ENCODE measurements around the gene TFF1. TPM values are rescaled to one million over a fixed set of nuclear protein-coding genes. Genes with fewer than 3 reads are reported as not detected.

TFF1 gene
- total RNA-seq, 2 experiments from 2014 or later, result not detected

DNA sequence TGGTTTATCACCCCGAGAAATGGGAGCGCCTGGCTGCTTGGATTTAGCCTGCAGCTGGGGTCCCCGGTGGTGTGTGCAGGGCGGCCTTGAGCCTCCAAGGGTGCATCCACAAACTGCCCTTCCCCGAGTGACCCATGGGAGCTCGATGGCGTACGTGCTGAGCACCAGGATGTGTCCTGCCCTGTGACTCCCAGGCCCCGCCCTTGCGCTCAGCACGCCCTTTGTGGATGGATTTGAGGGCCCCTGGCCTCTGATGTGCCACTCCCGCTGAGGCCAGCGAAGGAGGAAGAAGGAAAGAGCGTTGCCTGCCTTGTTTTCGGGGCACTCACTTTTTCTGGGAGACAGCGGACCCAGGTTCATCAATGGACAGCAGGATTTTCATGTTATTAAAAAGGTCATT, 49.4 kb downstream of the TFF1 start:
- H3K4me2 ChIP-seq (ENCODE audit: low read length), result no peak overlapping the region
- no peaks in the 10 kb centered on the region for H3K9me3 ChIP-seq (ENCODE audit: low read length)
- TF ChIP-seq EZH2phosphoT487 (IDR thresholded peaks at IDR 0.05; ENCODE audit: borderline replicate concordance, low read depth, low read length), result no peak
- TF ChIP-seq, protein P1, sequence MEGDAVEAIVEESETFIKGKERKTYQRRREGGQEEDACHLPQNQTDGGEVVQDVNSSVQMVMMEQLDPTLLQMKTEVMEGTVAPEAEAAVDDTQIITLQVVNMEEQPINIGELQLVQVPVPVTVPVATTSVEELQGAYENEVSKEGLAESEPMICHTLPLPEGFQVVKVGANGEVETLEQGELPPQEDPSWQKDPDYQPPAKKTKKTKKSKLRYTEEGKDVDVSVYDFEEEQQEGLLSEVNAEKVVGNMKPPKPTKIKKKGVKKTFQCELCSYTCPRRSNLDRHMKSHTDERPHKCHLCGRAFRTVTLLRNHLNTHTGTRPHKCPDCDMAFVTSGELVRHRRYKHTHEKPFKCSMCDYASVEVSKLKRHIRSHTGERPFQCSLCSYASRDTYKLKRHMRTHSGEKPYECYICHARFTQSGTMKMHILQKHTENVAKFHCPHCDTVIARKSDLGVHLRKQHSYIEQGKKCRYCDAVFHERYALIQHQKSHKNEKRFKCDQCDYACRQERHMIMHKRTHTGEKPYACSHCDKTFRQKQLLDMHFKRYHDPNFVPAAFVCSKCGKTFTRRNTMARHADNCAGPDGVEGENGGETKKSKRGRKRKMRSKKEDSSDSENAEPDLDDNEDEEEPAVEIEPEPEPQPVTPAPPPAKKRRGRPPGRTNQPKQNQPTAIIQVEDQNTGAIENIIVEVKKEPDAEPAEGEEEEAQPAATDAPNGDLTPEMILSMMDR (conservative IDR thresholded peaks at IDR 0.05; ENCODE audit: low read length), result no peak
- H2AFZ ChIP-seq (ENCODE audit: low read length), result no peak overlapping the region
- no TSS peak for BruUV-seq (replicated peaks)
- no peaks in the 10 kb centered on the region for H3K36me3 ChIP-seq (ENCODE audit: insufficient read depth, low read length)
- no peak overlapping the region for H3K4me3 ChIP-seq (ENCODE audit: low read depth, low read length, poor library complexity, severe bottlenecking)
- intact Hi-C loops (cut with micrococcal nuclease; ENCODE audit: unreplicated experiment), result no loop called here
- H3K27ac ChIP-seq (ENCODE audit: low read depth, low read length, poor library complexity, severe bottlenecking), result no peak overlapping the region
- no peak for DNase-seq (ENCODE audit: low spot score)
- no peaks in the 10 kb centered on the region for H3K9me2 ChIP-seq (ENCODE audit: insufficient read depth, low read length)
- no peaks in the 10 kb centered on the region for H4K20me1 ChIP-seq (ENCODE audit: insufficient read depth, low read length)
- peaks cover 10% of the 10 kb centered on the region for H3K4me1 ChIP-seq (ENCODE audit: insufficient read depth, low read length, poor library complexity, severe bottlenecking)
- POLR2A ChIA-PET, result no interaction called here
- CTCF ChIA-PET (ENCODE audit: unreplicated experiment), result no interaction called here
- no peaks in the 10 kb centered on the region for H3K79me2 ChIP-seq (ENCODE audit: insufficient read depth, low read depth, low read length)

DNA sequence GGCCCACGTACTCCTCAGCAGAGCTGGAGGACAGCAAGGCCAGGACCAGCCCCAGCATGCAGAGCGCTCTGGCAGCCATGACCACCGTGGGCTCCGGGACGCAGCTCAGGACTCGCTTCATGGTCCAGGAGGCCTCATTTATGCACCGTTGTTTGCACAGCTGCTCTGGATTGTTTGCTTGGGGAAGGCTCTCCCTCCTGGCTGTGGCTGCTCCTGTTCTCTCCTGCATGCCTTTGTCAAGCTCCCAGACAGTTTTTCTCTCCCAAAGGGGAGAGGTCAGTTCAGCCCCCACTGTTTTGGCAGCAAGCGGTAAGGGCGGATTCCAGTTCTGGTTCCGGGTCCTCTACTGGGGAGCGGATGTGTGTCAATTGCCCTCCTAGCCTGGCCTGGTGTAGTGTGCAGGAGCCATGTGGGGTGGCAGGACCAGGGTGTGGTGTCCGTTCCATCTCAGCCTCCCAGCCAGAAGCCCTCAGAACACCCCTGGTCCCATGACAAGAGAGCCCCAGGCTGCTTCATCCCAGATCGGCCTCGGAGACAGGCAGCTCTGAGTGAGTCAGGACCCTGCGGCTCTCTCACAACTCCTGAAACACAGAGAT, 50.9 kb downstream of the TFF1 start, which contains the start of gene TFF3:
Gene TFF3, minus strand, starts transcription at position 114 of the 596 bp plus-strand sequence. Its CDS starts 35 bp downstream, at position 79.
- DNase-seq (ENCODE audit: low spot score), result no peak
- Histone ChIP-seq H4K20me1 (ENCODE audit: insufficient read depth, low read length) (no peaks in the 10 kb centered on the region), H3K79me2 (ENCODE audit: insufficient read depth, low read depth, low read length) (no peaks in the 10 kb centered on the region), H3K36me3 (ENCODE audit: insufficient read depth, low read length) (no peaks in the 10 kb centered on the region), H3K27ac (ENCODE audit: low read depth, low read length, poor library complexity, severe bottlenecking) (no peak within 1 kb of the TSS), H3K9me2 (ENCODE audit: insufficient read depth, low read length) (no peaks in the 10 kb centered on the region), H3K9me3 (ENCODE audit: low read length) (no peaks in the 10 kb centered on the region), H3K4me1 (ENCODE audit: insufficient read depth, low read length, poor library complexity, severe bottlenecking) (peaks cover 10% of the 10 kb centered on the region), H2AFZ (ENCODE audit: low read length) (no peak within 1 kb of the TSS), H3K4me2 (ENCODE audit: low read length) (no peak within 1 kb of the TSS), H3K4me3 (ENCODE audit: low read depth, low read length, poor library complexity, severe bottlenecking) (no peak within 1 kb of the TSS)
- no TSS peak for BruUV-seq (replicated peaks)
- TF ChIP-seq EZH2phosphoT487 (IDR thresholded peaks at IDR 0.05; ENCODE audit: borderline replicate concordance, low read depth, low read length), result no peak
- TF ChIP-seq, protein P1 (conservative IDR thresholded peaks at IDR 0.05; ENCODE audit: low read length), result no peak
- ChIA-PET CTCF (ENCODE audit: unreplicated experiment) (interaction anchor here (0.7 kb wide), 1 partner anchor 85 kb away, joined by 3 read pairs; no protein-coding TSS in a partner anchor), POLR2A (no interaction called here)
- intact Hi-C loops (cut with micrococcal nuclease; ENCODE audit: unreplicated experiment), result no loop called here

DNA sequence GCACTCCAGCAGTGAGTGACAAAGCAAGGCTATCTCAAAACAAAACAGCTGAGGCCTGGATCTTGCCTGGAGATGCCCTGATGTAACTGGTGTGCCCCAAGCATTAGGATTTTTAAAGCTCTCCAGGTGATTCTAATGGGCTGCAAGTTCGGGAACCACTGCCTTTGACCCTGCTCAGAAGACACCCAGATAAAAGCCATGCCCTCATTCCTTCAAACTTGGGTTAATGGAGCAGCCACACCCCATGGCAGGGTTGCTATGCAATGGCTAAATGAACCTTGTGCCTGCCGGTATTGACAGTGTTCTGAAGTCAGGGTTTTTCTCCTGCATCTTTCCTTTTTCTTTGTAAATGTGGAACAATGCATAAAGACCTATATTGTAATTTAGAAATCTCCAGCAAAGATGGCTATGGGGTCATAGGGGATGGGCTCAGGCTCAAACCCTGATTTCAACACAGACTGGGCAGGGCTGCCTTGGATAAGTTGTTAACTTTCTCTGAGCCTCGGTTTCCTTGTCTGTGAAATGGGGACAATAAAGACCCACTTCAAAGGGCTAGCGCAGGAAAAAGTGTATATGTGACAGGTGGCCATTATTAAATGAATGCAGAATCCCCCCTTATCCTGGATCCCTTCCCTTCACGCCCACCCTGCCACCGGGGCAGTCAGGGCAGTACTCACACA, 51.6 kb downstream of the TFF1 start:
- H3K9me2 ChIP-seq (ENCODE audit: insufficient read depth, low read length), result no peaks in the 10 kb centered on the region
- intact Hi-C loops (cut with micrococcal nuclease; ENCODE audit: unreplicated experiment), result no loop called here
- H3K36me3 ChIP-seq (ENCODE audit: insufficient read depth, low read length), result no peaks in the 10 kb centered on the region
- DNase-seq (ENCODE audit: low spot score), result no peak
- no peak overlapping the region for H3K4me2 ChIP-seq (ENCODE audit: low read length)
- no peak overlapping the region for H3K27ac ChIP-seq (ENCODE audit: low read depth, low read length, poor library complexity, severe bottlenecking)
- no peaks in the 10 kb centered on the region for H3K79me2 ChIP-seq (ENCODE audit: insufficient read depth, low read depth, low read length)
- no TSS peak for BruUV-seq (replicated peaks)
- no peaks in the 10 kb centered on the region for H3K9me3 ChIP-seq (ENCODE audit: low read length)
- POLR2A ChIA-PET, result no interaction called here
- CTCF ChIA-PET (ENCODE audit: unreplicated experiment), result no interaction called here
- no peaks in the 10 kb centered on the region for H4K20me1 ChIP-seq (ENCODE audit: insufficient read depth, low read length)
- TF ChIP-seq, protein P1 (conservative IDR thresholded peaks at IDR 0.05; ENCODE audit: low read length), result no peak
- no peak for TF ChIP-seq EZH2phosphoT487 (IDR thresholded peaks at IDR 0.05; ENCODE audit: borderline replicate concordance, low read depth, low read length)
- H3K4me1 ChIP-seq (ENCODE audit: insufficient read depth, low read length, poor library complexity, severe bottlenecking), result peaks cover 7% of the 10 kb centered on the region
- no peak overlapping the region for H3K4me3 ChIP-seq (ENCODE audit: low read depth, low read length, poor library complexity, severe bottlenecking)
- H2AFZ ChIP-seq (ENCODE audit: low read length), result no peak overlapping the region
